Epithelial cell of proximal tubule (primary cell): ENCODE data around the gene IFT88. TPM values are rescaled to one million over a fixed set of nuclear protein-coding genes. Genes with fewer than 3 reads are reported as not detected.

Experiments
- DNase-seq: peaks from one replicate; pipeline ENCODE4 v3.0.0-alpha.2; 2011; ENCODE audit warnings: low read depth
- H3K4me3 ChIP-seq: 2 replicates; pipeline ENCODE4 v1.5.1; 2011; ENCODE audit warnings: low read depth, mild to moderate bottlenecking, low read length
- CTCF ChIP-seq: conservative IDR thresholded peaks from 2 replicates; pipeline ENCODE4 v1.5.1; 2012; ENCODE audit warnings: low read depth, mild to moderate bottlenecking, low read length
- total RNA-seq: library from RNA; depleted of rRNA; stranded (reverse); fragments of >200 nt; gene quantifications from 2 replicates; pipeline ENCODE4 v1.2.3, GENCODE V29; 2015

The IFT88 gene
- total RNA-seq, 1 donor from 2014 or later, result 15.2 TPM

DNA sequence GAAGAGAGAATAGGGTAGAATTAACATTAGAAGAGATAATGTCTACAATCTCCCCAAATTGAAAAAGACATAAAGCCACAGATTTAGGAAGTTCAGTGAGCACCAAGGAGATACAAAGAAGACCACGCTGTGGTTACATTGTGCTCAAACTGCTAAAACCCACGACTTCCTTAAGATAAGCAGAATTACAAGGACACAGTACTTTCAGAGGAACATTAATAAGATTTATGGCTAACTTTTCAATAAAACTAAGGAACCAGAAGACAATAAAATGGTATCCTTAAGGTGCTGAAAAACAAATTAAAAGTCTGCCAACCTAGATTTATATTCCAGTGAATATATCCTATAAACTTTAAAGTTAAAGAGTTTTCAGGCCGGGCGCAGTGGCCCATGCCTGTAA is 129.1 kb downstream of the IFT88 start:
- no peak overlapping the region for H3K4me3 ChIP-seq
- no peak for TF ChIP-seq CTCF
- DNase-seq, result no peak

DNA sequence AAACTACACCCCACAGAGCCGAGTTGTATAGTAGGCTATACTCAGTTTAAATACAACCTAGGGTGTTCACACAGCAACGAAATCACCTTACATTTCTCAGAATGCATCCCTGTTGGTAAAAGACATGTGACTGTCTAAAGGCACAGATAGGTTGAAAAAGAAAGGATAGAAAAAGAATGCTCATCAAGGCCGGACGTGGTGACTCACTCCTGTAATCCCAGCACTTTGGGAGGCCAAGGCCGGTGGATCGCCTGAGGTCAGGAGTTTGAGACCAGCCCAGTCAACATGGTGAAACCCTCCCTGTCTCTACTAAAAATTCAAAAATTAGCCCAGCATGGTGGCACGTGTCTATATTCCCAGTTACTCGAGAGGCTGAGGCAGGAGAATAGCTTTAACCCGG is 132.8 kb downstream of the IFT88 start:
- no peak overlapping the region for H3K4me3 ChIP-seq
- TF ChIP-seq CTCF, result no peak
- no peak for DNase-seq

DNA sequence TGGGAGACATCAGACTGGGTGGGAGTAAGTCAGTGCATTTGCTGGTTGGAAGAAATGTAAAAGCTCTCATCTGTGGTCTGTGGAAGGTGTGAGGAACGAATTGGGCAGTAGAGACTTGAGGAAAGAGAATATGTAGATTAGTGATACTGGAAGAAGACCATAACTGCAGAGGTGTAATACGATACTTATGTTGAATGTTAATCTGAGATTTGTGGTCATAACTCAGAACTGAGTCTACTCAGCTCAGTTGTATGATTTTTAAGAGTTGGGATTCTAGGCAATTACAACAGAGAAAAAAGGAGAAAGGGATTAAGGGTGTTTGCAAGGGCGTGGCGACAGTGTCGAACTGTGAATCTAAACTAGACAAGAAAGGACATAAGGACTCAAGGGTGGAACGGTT is 133.3 kb downstream of the IFT88 start:
- no peak overlapping the region for H3K4me3 ChIP-seq
- no peak for DNase-seq
- TF ChIP-seq CTCF, result no peak

- no peak for TF ChIP-seq CTCF
- no peak overlapping the region for H3K4me3 ChIP-seq
- DNase-seq, result no peak
These were observed 134.5 kb downstream of the IFT88 start for GRCh38 chr13:20701461-20701860.

GRCh38 chr13:20702530-20702914 is 135.6 kb downstream of the IFT88 start:
- H3K4me3 ChIP-seq, result peak overlapping the region; percentile 64
- no peak for DNase-seq
- no peak for TF ChIP-seq CTCF

- H3K4me3 ChIP-seq, result peak within 1 kb of the TSS; percentile 64
- TF ChIP-seq CTCF, result no peak
- no peak for DNase-seq
These were observed 136.2 kb downstream of the IFT88 start, which contains the start of gene IL17D for GRCh38 chr13:20702915-20703779. TSS of gene IL17D (plus strand) at chr13:20703699. CDS start at chr13:20704002, 303 bp downstream.
